Measurements from ENCODE around the gene C1GALT1. TPM values are rescaled to one million over a fixed set of nuclear protein-coding genes. Genes with fewer than 3 reads are reported as not detected.

C1GALT1 gene
- total RNA-seq, 1 experiment from 2014 or later, result 106 TPM

GRCh38 chr7:7293092-7293491, 110.7 kb downstream of the C1GALT1 start (continued):
- TF ChIP-seq USF2 (CRISPR knock-in tag; IDR thresholded peaks at IDR 0.05), result no peak

- H3K27ac Mint-ChIP-seq, result no peak overlapping the region
- no peaks in the 10 kb centered on the region for H3K27me3 Mint-ChIP-seq (ENCODE audit: low read depth)
- ChIA-PET CTCF (no interaction called here), POLR2A (no interaction called here)
- DNase-seq (ENCODE audit: low spot score), result no peak
- TF ChIP-seq ZBTB21 (CRISPR knock-in tag; IDR thresholded peaks at IDR 0.05; ENCODE audit: borderline replicate concordance), result no peak
- no peak for TF ChIP-seq MXD4 (CRISPR knock-in tag; IDR thresholded peaks at IDR 0.05; ENCODE audit: borderline replicate concordance)
- peaks cover 24% of the 10 kb centered on the region for H3K9me3 Mint-ChIP-seq
- H3K36me3 Mint-ChIP-seq, result no peaks in the 10 kb centered on the region; the same call in 1 of the 2 replicates
- ATAC-seq, result no peak
- H3K4me1 Mint-ChIP-seq, result peaks cover 31% of the 10 kb centered on the region
- no peak overlapping the region for H3K4me3 Mint-ChIP-seq
These were observed 112.6 kb downstream of the C1GALT1 start for GRCh38 chr7:7294911-7295310.

Measured in WTC11 (cell line).